Smooth muscle cell of bladder (primary cell): Measurements from ENCODE around the gene CYB5A. TPM values are rescaled to one million over a fixed set of nuclear protein-coding genes. Genes with fewer than 3 reads are reported as not detected.

Experiments used
- total RNA-seq: library from RNA; depleted of rRNA; stranded (reverse); fragments of >200 nt; gene quantifications from 2 replicates; pipeline ENCODE4 v1.2.3, GENCODE V29; 2014

Gene CYB5A
- total RNA-seq = 154 and 181 TPM in 2 replicates

GRCh38 chr18:74291771-74292540 is at the start of gene CYB5A:
Gene CYB5A, minus strand, starts transcription at chr18:74291963. Its CDS starts 88 bp downstream, at chr18:74291875.

DNA sequence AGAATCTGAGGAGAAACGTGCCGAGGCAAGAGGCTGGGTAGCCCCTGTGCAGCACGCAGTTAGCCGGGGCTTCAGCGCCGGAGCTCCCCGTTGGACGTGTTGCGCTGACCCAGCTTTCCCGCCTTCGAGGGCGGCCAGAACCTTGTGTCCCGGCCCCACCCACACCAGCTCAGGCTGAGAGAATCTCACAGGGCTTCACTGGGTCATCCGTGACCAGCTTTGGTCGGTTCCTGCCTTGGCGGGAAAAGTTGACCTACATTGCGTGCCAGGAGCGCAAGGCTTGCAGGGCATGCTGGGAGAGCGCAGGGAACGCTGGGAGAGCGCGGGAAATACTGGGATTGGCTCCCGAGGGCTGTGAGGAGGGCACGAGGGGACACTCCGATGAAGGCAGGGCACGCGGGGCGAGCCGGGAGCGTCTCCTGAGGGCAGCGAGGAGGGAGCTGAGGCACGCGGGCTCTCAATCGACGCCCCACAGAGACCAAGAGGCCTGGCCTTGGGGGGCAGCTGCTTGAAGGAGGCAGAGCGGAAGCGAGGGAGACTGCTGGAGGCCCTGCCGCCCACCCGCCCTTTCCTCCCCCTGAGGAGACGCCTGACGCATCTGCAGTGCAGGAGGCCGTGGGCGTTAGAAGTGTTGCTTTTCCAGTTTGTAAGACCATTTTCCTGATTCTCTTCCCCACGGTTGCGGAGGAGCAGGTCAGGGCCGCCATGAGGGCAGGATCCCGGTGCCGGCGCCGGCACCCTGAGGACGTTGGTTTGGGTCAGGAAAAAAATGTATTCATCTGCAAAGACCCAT is 23.9 kb upstream of the CYB5A start, which contains the start of gene C18orf63:
Gene C18orf63 (plus strand): TSS at position 376 of the 793 bp plus-strand sequence. CDS start 2,027 bp downstream, outside the sequence.

Other genes with a start within 250 kb of the CYB5A start
- gene FBXO15, start 144.1 kb downstream of the CYB5A start, total RNA-seq = 1.0 and 1.1 TPM in 2 replicates
- gene TIMM21, start 143.4 kb downstream of the CYB5A start, total RNA-seq = 20.9 and 33.4 TPM in 2 replicates
- not detected in 2 replicates for gene C18orf63, start 23.9 kb upstream of the CYB5A start, total RNA-seq
- gene DIPK1C, start 165.3 kb upstream of the CYB5A start, total RNA-seq = not detected in 2 replicates
- 39.7 and 57.3 TPM in 2 replicates for gene CNDP2, start 204.4 kb upstream of the CYB5A start, total RNA-seq
- not detected in 2 replicates for gene CNDP1, start 242.5 kb upstream of the CYB5A start, total RNA-seq